Measurements from ENCODE around the gene UBQLN3. TPM values are rescaled to one million over a fixed set of nuclear protein-coding genes. Genes with fewer than 3 reads are reported as not detected.

The UBQLN3 gene
- total RNA-seq, 1 donor: under 0.01 TPM

DNA sequence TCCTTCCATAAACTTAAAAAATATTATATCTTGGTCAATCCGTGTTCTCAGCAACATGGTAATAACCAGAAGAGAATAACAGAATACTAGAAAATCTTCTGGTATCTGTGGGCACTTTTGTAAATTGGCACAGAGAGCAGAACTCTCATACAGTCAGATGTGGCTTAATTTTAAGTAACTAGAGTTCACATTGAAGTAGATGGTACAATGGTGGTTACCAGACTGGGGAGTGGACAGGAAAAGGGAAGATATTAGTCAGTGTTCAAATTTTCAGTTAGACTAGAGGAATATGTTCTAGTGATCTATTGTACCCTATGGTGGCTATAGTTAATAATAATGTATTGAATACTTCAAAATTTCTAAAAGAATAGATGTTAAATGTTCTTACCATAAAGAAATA, 31.7 kb upstream of the UBQLN3 start:
- H2AFZ ChIP-seq (ENCODE audit: low read length): no peak overlapping the region
- TF ChIP-seq, protein P1, sequence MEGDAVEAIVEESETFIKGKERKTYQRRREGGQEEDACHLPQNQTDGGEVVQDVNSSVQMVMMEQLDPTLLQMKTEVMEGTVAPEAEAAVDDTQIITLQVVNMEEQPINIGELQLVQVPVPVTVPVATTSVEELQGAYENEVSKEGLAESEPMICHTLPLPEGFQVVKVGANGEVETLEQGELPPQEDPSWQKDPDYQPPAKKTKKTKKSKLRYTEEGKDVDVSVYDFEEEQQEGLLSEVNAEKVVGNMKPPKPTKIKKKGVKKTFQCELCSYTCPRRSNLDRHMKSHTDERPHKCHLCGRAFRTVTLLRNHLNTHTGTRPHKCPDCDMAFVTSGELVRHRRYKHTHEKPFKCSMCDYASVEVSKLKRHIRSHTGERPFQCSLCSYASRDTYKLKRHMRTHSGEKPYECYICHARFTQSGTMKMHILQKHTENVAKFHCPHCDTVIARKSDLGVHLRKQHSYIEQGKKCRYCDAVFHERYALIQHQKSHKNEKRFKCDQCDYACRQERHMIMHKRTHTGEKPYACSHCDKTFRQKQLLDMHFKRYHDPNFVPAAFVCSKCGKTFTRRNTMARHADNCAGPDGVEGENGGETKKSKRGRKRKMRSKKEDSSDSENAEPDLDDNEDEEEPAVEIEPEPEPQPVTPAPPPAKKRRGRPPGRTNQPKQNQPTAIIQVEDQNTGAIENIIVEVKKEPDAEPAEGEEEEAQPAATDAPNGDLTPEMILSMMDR (IDR thresholded peaks at IDR 0.05; ENCODE audit: extremely low read depth, low read depth, low read length): no peak
- no peaks in the 10 kb centered on the region for H4K20me1 ChIP-seq (ENCODE audit: insufficient read depth, low read length)

DNA sequence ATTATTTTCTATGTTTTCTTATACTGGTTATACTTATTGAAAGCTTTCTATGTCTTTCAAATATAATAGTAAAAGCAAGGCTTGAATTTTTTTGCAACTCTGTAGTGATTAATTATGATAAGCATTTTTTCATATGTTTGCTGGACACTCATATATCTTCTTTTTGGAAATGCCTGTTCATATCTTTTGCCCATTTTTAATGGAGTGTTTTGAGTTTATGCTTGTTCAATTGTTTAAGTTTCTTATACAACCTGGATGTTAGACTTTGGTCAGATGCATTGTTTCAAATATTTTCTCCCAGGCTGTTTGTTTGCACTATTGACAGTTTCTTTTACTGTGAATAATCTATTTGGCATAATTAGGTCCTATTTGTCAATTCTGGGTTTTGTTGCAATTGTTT, 26.7 kb upstream of the UBQLN3 start:
- no peaks in the 10 kb centered on the region for H3K4me1 ChIP-seq (ENCODE audit: insufficient read depth, low read length)
- no peak overlapping the region for H3K4me2 ChIP-seq (ENCODE audit: insufficient read depth, low read length)
- no peak for DNase-seq (ENCODE audit: insufficient read length, low spot score, missing footprints)
- no peak overlapping the region for H2AFZ ChIP-seq (ENCODE audit: low read length)
- no peaks in the 10 kb centered on the region for H3K79me2 ChIP-seq (ENCODE audit: insufficient read depth, low read length)
- no peaks in the 10 kb centered on the region for H3K36me3 ChIP-seq (ENCODE audit: insufficient read depth, low read length)
- H3K27ac ChIP-seq (ENCODE audit: low read depth, low read length): no peak overlapping the region
- H3K9me3 ChIP-seq (ENCODE audit: low read depth, low read length): no peaks in the 10 kb centered on the region
- TF ChIP-seq, protein P1 (IDR thresholded peaks at IDR 0.05; ENCODE audit: extremely low read depth, low read depth, low read length): no peak
- H3K27me3 ChIP-seq (ENCODE audit: insufficient read depth, low read length): no peaks in the 10 kb centered on the region
- H4K20me1 ChIP-seq (ENCODE audit: insufficient read depth, low read length): no peaks in the 10 kb centered on the region
- no peak overlapping the region for H3K4me3 ChIP-seq (ENCODE audit: insufficient read depth, low read length)

More for the DNA sequence above, 31.7 kb upstream of the UBQLN3 start:
- Histone ChIP-seq H3K27ac (ENCODE audit: low read depth, low read length) (no peak overlapping the region), H3K4me2 (ENCODE audit: insufficient read depth, low read length) (no peak overlapping the region), H3K4me1 (ENCODE audit: insufficient read depth, low read length) (no peaks in the 10 kb centered on the region), H3K27me3 (ENCODE audit: insufficient read depth, low read length) (no peaks in the 10 kb centered on the region), H3K79me2 (ENCODE audit: insufficient read depth, low read length) (no peaks in the 10 kb centered on the region), H3K36me3 (ENCODE audit: insufficient read depth, low read length) (no peaks in the 10 kb centered on the region), H3K4me3 (ENCODE audit: insufficient read depth, low read length) (no peak overlapping the region), H3K9me3 (ENCODE audit: low read depth, low read length) (no peaks in the 10 kb centered on the region)
- DNase-seq (ENCODE audit: insufficient read length, low spot score, missing footprints): no peak

DNA sequence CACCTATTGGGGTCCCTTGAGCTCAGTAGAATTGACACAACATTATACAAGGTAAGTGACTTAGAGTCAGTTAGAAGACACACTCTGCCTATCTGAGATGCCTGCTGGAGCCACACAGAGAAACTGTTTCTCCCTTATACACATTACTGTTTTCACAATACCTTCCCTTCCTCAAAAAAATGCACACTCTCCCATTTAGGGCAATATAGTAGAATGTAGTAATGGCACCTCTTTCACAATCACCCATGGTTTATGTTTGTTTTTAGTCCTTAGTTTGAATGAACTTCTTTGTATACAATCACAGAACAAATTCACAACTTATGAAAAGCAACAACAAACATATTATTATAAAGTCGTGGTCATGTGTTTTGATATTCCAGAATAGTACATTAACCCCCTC, 24.3 kb upstream of the UBQLN3 start:
- DNase-seq (ENCODE audit: insufficient read length, low spot score, missing footprints): no peak
- no peaks in the 10 kb centered on the region for H3K79me2 ChIP-seq (ENCODE audit: insufficient read depth, low read length)
- H3K4me1 ChIP-seq (ENCODE audit: insufficient read depth, low read length): no peaks in the 10 kb centered on the region
- H3K9me3 ChIP-seq (ENCODE audit: low read depth, low read length): no peaks in the 10 kb centered on the region
- H3K4me3 ChIP-seq (ENCODE audit: insufficient read depth, low read length): no peak overlapping the region
- H2AFZ ChIP-seq (ENCODE audit: low read length): no peak overlapping the region
- no peaks in the 10 kb centered on the region for H4K20me1 ChIP-seq (ENCODE audit: insufficient read depth, low read length)
- H3K36me3 ChIP-seq (ENCODE audit: insufficient read depth, low read length): no peaks in the 10 kb centered on the region
- H3K4me2 ChIP-seq (ENCODE audit: insufficient read depth, low read length): no peak overlapping the region
- no peak overlapping the region for H3K27ac ChIP-seq (ENCODE audit: low read depth, low read length)
- TF ChIP-seq, protein P1 (IDR thresholded peaks at IDR 0.05; ENCODE audit: extremely low read depth, low read depth, low read length): no peak
- H3K27me3 ChIP-seq (ENCODE audit: insufficient read depth, low read length): no peaks in the 10 kb centered on the region

DNA sequence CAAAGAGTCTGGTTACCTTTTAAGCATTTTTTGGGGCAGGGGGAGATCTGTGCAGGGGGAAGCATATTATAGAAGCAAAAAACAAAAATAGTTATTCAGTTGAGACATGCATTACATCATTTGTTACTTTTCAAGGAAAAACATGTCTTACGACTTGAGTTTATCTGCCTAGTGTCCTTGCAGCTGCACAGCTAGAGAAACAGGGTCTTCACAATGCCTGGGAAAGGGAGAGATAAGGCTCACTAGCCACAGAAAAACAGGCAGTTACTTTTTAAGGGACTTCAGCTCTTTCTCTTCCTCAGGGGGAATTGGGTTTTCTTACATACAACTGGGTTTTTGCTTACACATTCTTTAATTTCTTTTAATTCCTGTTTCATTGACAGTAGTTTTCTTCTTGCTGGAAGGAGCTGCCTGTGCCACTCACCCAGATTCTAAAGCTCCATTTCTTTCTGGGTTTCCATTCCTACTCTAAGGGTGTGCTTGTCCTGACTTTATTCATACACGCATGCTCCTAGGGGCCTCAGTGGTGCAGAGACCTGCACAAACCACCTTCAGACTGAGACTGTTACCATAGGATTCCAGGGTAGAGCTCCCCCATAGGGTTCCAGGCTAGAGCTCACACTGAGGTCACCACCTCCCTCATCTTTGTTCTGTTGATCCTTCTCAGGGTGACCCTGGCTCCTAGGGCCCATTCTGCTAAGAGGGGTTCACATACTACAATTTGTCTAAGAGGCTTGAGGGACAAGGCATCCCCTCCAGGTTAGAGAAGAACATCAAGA, 21.5 kb upstream of the UBQLN3 start:
- no peaks in the 10 kb centered on the region for H3K4me1 ChIP-seq (ENCODE audit: insufficient read depth, low read length)
- H3K9me3 ChIP-seq (ENCODE audit: low read depth, low read length): no peaks in the 10 kb centered on the region
- DNase-seq (ENCODE audit: insufficient read length, low spot score, missing footprints): no peak
- no peaks in the 10 kb centered on the region for H3K36me3 ChIP-seq (ENCODE audit: insufficient read depth, low read length)
- H3K27me3 ChIP-seq (ENCODE audit: insufficient read depth, low read length): no peaks in the 10 kb centered on the region
- no peak overlapping the region for H2AFZ ChIP-seq (ENCODE audit: low read length)
- H3K4me3 ChIP-seq (ENCODE audit: insufficient read depth, low read length): no peak overlapping the region
- TF ChIP-seq, protein P1 (IDR thresholded peaks at IDR 0.05; ENCODE audit: extremely low read depth, low read depth, low read length): no peak
- H3K4me2 ChIP-seq (ENCODE audit: insufficient read depth, low read length): no peak overlapping the region
- H4K20me1 ChIP-seq (ENCODE audit: insufficient read depth, low read length): no peaks in the 10 kb centered on the region
- H3K79me2 ChIP-seq (ENCODE audit: insufficient read depth, low read length): no peaks in the 10 kb centered on the region
- no peak overlapping the region for H3K27ac ChIP-seq (ENCODE audit: low read depth, low read length)
